Activated T-cell treated with anti-CD3 and anti-CD28 coated beads, Interleukin-2, amount 50 U/mL, for 4 hours (primary cell): ENCODE measurements around the gene KCNAB1. TPM values are rescaled to one million over a fixed set of nuclear protein-coding genes. Genes with fewer than 3 reads are reported as not detected.

Experiments used
- ATAC-seq, 2 donors: fragments of 200-7000 bp; cut with Tn5 transposase; one replicate each; pipeline ENCODE4 v1.10.0; 2021
- DNase-seq: peaks from one replicate; pipeline ENCODE4 v3.0.0-alpha.2; 2020
- H3K27me3 Mint-ChIP-seq: one replicate; pipeline ENCODE4 v1.8.0; 2021; ENCODE audit warnings: low read depth, mixed read lengths
- H3K36me3 Mint-ChIP-seq: one replicate; pipeline ENCODE4 v1.8.0; 2022; ENCODE audit warnings: mixed read lengths; ENCODE audit not compliant: insufficient read depth
- H3K4me1 Mint-ChIP-seq: one replicate; pipeline ENCODE4 v1.8.0; 2021; ENCODE audit warnings: low read depth, mixed read lengths
- H3K4me3 Mint-ChIP-seq: one replicate; pipeline ENCODE4 v1.8.0; 2021; ENCODE audit warnings: mild to moderate bottlenecking, moderate library complexity, mixed read lengths
- H3K9me3 Mint-ChIP-seq: one replicate; pipeline ENCODE4 v1.8.0; 2021; ENCODE audit warnings: mixed read lengths
- total RNA-seq, 3 donors: library from RNA; stranded (reverse); gene quantifications; one replicate each; pipeline ENCODE4 v1.2.1, GENCODE V29; 2021

The KCNAB1 gene
- total RNA-seq, 3 donors from 2014 or later = not detected

GRCh38 chr3:156395961-156396710 is 275.8 kb downstream of the KCNAB1 start:
- no peaks in the 10 kb centered on the region for H3K4me1 Mint-ChIP-seq
- H3K9me3 Mint-ChIP-seq = no peaks in the 10 kb centered on the region
- H3K27me3 Mint-ChIP-seq = peaks cover 1% of the 10 kb centered on the region
- H3K36me3 Mint-ChIP-seq = no peaks in the 10 kb centered on the region
- H3K4me3 Mint-ChIP-seq = no peak overlapping the region
- DNase-seq (no peak), ATAC-seq (no peak)

GRCh38 chr3:156396851-156397250 is 276.5 kb downstream of the KCNAB1 start:
- no peaks in the 10 kb centered on the region for H3K9me3 Mint-ChIP-seq
- H3K4me1 Mint-ChIP-seq = no peaks in the 10 kb centered on the region
- ATAC-seq (no peak), DNase-seq (no peak)
- H3K36me3 Mint-ChIP-seq = no peaks in the 10 kb centered on the region
- no peak overlapping the region for H3K4me3 Mint-ChIP-seq
- H3K27me3 Mint-ChIP-seq = peaks cover 1% of the 10 kb centered on the region

DNA sequence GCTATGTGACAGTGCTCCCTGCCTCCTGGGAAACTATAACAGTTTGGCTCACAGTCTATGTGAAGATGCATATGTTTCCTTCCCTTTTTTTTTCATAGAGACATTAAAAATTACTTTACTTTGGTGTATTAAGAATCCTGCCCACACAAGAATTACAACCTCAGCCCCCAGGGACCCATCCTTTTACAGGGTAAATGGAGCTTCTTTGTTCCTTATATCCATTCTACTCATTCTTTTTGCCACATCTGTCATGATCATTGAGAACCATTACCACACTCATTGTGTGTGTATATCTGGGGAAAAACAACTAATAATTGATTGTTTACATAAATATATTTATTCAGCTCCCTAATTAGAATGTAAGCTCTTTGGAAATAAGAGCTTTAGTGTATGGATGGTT is 277.2 kb downstream of the KCNAB1 start:
- DNase-seq (no peak), ATAC-seq (no peak)
- H3K9me3 Mint-ChIP-seq = no peaks in the 10 kb centered on the region
- no peak overlapping the region for H3K4me3 Mint-ChIP-seq
- H3K36me3 Mint-ChIP-seq = no peaks in the 10 kb centered on the region
- H3K27me3 Mint-ChIP-seq = peaks cover 1% of the 10 kb centered on the region
- H3K4me1 Mint-ChIP-seq = no peaks in the 10 kb centered on the region

DNA sequence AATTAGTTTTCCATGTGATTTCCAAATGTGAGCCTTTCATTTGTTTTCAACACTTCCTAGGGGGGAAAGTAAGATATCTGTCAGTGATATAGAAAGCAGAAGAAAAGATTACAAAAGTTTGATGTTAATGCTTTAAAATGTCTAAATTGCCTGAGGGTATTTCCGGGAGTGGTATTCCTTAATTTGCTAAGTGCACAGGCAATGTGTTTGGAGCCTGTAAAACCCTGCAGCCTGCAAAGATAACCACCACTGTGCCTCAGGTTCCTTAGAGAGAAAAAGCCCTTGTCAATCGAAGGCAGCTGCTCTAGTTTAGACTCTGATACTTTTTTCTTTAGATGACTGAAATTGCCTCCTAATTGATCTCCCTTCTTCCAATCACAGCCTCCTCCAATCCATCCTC is 279.7 kb downstream of the KCNAB1 start:
- Mint-ChIP-seq H3K4me3 (no peak overlapping the region), H3K4me1 (no peaks in the 10 kb centered on the region), H3K36me3 (no peaks in the 10 kb centered on the region), H3K9me3 (no peaks in the 10 kb centered on the region), H3K27me3 (peaks cover 1% of the 10 kb centered on the region)
- no peak for ATAC-seq
- DNase-seq = no peak

- ATAC-seq (no peak), DNase-seq (no peak)
- Mint-ChIP-seq H3K4me3 (no peak overlapping the region), H3K9me3 (no peaks in the 10 kb centered on the region), H3K4me1 (no peaks in the 10 kb centered on the region), H3K36me3 (no peaks in the 10 kb centered on the region), H3K27me3 (peaks cover 1% of the 10 kb centered on the region)
Observed at GRCh38 chr3:156400735-156401134, 280.4 kb downstream of the KCNAB1 start.

GRCh38 chr3:156404217-156404616 is 283.8 kb downstream of the KCNAB1 start:
- H3K4me3 Mint-ChIP-seq = no peak overlapping the region
- H3K9me3 Mint-ChIP-seq = no peaks in the 10 kb centered on the region
- H3K4me1 Mint-ChIP-seq = no peaks in the 10 kb centered on the region
- no peaks in the 10 kb centered on the region for H3K36me3 Mint-ChIP-seq
- DNase-seq (no peak), ATAC-seq (no peak)
- H3K27me3 Mint-ChIP-seq = peaks cover 2% of the 10 kb centered on the region

DNA sequence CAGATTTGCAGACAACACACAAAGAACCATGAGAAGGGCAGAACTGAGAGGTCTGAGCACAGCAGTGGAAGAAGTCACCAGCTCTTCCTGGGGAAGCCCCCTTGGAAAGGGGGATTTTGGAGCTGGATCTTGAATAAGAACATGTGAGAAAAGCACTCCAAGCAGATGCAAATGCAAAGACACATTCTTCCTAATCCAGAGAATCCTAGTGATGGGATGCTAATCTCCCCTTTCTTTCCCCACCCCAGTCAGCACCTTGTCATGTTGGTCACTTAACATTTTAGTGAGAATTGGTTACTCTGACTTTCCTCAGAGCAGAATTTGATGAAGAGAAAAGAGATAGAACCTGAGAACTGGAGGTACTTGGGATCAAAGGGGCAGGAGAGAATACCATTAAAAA is 286.0 kb downstream of the KCNAB1 start:
- H3K36me3 Mint-ChIP-seq = no peaks in the 10 kb centered on the region
- no peaks in the 10 kb centered on the region for H3K4me1 Mint-ChIP-seq
- H3K9me3 Mint-ChIP-seq = no peaks in the 10 kb centered on the region
- DNase-seq (no peak), ATAC-seq (no peak)
- peaks cover 6% of the 10 kb centered on the region for H3K27me3 Mint-ChIP-seq
- no peak overlapping the region for H3K4me3 Mint-ChIP-seq

DNA sequence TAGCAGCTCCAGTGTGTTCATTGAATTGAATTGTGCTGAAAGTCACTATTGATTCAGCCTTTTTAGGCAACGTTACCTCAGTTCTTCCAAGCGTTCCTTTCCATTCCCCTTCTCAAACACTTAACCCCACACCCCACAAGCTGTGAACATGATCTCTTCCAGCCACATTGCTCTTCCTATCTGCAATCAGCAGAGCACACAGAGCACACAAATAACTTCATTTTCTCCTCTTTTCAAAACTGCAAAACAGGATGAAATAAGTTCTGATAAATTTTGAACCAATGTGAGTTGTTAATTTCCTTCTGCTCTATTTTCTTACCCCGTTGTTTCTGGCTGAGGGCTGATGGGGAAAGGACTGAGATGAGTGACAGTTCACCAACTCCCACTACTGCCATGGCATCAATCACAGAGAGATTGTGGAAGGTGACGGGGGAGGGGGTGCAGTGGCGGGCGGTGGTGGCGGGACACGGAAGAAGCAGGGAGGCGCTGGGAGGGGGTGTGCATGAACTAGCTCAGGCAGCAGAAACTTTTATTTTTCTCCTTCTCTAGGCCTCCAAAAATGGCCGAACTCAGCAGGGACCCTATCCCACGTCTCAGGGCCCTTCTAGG is 287.3 kb downstream of the KCNAB1 start:
- no peak for ATAC-seq
- Mint-ChIP-seq H3K4me1 (no peaks in the 10 kb centered on the region), H3K4me3 (no peak overlapping the region), H3K27me3 (peaks cover 10% of the 10 kb centered on the region), H3K36me3 (no peaks in the 10 kb centered on the region), H3K9me3 (no peaks in the 10 kb centered on the region)
- DNase-seq = no peak

- H3K4me3 Mint-ChIP-seq = no peak overlapping the region
- no peak for ATAC-seq
- H3K4me1 Mint-ChIP-seq = no peaks in the 10 kb centered on the region
- no peaks in the 10 kb centered on the region for H3K9me3 Mint-ChIP-seq
- DNase-seq = no peak
- H3K36me3 Mint-ChIP-seq = no peaks in the 10 kb centered on the region
- H3K27me3 Mint-ChIP-seq = peaks cover 10% of the 10 kb centered on the region
Observed at GRCh38 chr3:156409694-156410093, 289.3 kb downstream of the KCNAB1 start.

GRCh38 chr3:156412600-156412999 is 292.2 kb downstream of the KCNAB1 start:
- DNase-seq (no peak), ATAC-seq (no peak)
- Mint-ChIP-seq H3K4me3 (no peak overlapping the region), H3K9me3 (no peaks in the 10 kb centered on the region), H3K36me3 (no peaks in the 10 kb centered on the region), H3K4me1 (no peaks in the 10 kb centered on the region), H3K27me3 (peaks cover 12% of the 10 kb centered on the region)

DNA sequence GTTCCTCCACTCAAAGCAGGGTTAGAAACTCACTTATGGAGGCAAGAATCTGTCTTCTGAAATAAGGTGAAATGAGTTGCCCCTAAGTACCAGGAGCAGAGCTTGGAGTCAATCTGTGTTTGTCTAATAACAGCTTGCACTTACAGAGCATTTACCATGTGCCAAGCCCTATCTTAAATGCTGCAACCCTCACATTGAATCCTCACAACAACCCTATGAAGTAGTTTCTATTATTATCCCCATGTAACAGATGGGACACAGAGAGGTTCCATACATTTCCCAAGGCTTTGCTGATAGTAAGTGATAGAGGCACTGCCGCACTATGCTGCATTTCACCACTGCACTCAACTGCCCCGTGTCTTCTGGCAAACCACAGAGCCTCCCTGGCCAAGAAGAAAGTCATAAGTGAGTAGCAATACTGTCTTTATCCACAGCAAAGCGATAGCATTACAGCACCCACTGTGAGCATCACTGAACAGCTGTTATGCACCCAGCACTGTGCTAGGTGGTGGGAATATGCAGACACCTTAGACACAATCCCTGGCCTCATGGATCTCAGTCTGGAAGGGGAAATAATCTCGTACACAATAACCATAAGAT is 293.0 kb downstream of the KCNAB1 start:
- no peaks in the 10 kb centered on the region for H3K36me3 Mint-ChIP-seq

DNA sequence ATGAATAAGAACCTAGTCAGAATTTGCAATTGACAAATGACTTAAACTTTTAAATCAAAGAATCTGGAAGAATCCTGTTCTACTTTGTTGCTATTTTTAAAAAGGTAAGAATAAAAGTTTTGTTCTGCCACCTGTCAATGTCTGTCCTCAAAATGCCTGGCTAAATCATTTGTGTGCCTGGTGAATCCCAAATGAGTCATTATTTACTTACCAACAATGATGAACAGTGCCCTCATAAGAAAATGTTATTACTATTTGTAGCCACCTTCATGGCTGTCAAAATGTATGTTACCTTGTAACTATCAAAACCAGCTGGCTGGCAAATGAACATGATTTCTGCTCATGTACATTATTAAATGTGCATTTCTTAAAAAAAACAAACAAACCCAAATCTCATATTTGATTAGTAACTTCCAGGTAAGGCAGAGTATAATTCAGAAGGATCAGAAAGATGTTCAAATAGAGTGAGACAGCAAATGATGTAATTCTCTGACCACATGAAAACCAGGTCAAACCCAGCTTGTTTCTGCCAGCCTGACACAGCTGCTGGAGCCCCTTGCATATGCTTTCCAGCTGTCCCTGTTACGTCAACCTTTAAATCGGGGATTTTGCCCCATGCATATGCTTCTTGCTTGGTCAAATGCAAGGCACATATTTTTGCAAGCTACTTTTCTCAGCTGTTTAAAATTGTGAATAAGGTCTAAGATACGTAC is 296.6 kb downstream of the KCNAB1 start:
- Mint-ChIP-seq H3K36me3 (no peaks in the 10 kb centered on the region), H3K9me3 (no peaks in the 10 kb centered on the region), H3K27me3 (peaks cover 8% of the 10 kb centered on the region), H3K4me3 (no peak overlapping the region), H3K4me1 (no peaks in the 10 kb centered on the region)
- ATAC-seq (no peak), DNase-seq (no peak)

More for the DNA sequence above, 293.0 kb downstream of the KCNAB1 start:
- Mint-ChIP-seq H3K9me3 (no peaks in the 10 kb centered on the region), H3K27me3 (peaks cover 12% of the 10 kb centered on the region), H3K4me3 (no peak overlapping the region), H3K4me1 (no peaks in the 10 kb centered on the region)
- DNase-seq = no peak
- ATAC-seq = no peak

- Mint-ChIP-seq H3K4me3 (no peak overlapping the region), H3K27me3 (peaks cover 4% of the 10 kb centered on the region), H3K36me3 (no peaks in the 10 kb centered on the region), H3K4me1 (no peaks in the 10 kb centered on the region), H3K9me3 (no peaks in the 10 kb centered on the region)
- no peak for ATAC-seq
- no peak for DNase-seq
Observed at GRCh38 chr3:156417559-156418132, 297.3 kb downstream of the KCNAB1 start.

GRCh38 chr3:156418428-156418827 is 298.1 kb downstream of the KCNAB1 start:
- Mint-ChIP-seq H3K9me3 (no peaks in the 10 kb centered on the region), H3K4me1 (no peaks in the 10 kb centered on the region), H3K4me3 (no peak overlapping the region), H3K36me3 (no peaks in the 10 kb centered on the region), H3K27me3 (peaks cover 4% of the 10 kb centered on the region)
- DNase-seq (no peak), ATAC-seq (no peak)
